Lower lobe of right lung (tissue), 2 donors: Measurements from ENCODE around the gene ZFAND5. TPM values are rescaled to one million over a fixed set of nuclear protein-coding genes. Genes with fewer than 3 reads are reported as not detected.

Source experiments
- ATAC-seq, 2 donors: fragments of 200-7000 bp; cut with Tn5 transposase; one replicate each; pipeline ENCODE4 v1.9.1; 2020 to 2022; ENCODE audit warnings: mild to moderate bottlenecking in 2 of 2, moderate library complexity in 2 of 2
- DNase-seq: peaks from one replicate; pipeline ENCODE4 v3.0.0-alpha.2; 2020
- H3K27ac ChIP-seq: fragments of 200-600 bp; one replicate; pipeline ENCODE4 v1.8.0; 2022
- H3K27me3 ChIP-seq: fragments of 200-600 bp; one replicate; pipeline ENCODE4 v1.8.0; 2022; ENCODE audit warnings: low read depth
- H3K36me3 ChIP-seq: fragments of 200-600 bp; one replicate; pipeline ENCODE4 v1.8.0; 2022; ENCODE audit warnings: mild to moderate bottlenecking
- H3K4me1 ChIP-seq: fragments of 200-600 bp; one replicate; pipeline ENCODE4 v1.8.0; 2022
- H3K4me3 ChIP-seq: fragments of 200-600 bp; one replicate; pipeline ENCODE4 v1.8.0; 2022; ENCODE audit warnings: mild to moderate bottlenecking
- H3K9me3 ChIP-seq: fragments of 200-600 bp; one replicate; pipeline ENCODE4 v1.8.0; 2022
- CTCF ChIP-seq: fragments of 200-600 bp; IDR thresholded peaks from one replicate; pipeline ENCODE4 v1.8.0; 2022; ENCODE audit warnings: antibody characterized with exemption, mild to moderate bottlenecking
- intact Hi-C: fragments of 100-400 bp; cut with DNase I; formaldehyde crosslinking; loops from one replicate; pipeline ENCODE4 v1.11.0; 2022
- total RNA-seq: library from RNA; stranded (reverse); fragmentation: NEBNext Ultra II Directional; extraction: Animal tissue kit (Norgen Biotek cat#: 25700); gene quantifications from one replicate; pipeline ENCODE4 v1.2.1, GENCODE V29; 2021
- donor health status: DM: no; HTN: yes; CAD: no; lungs with severe emphysema.

Gene ZFAND5
- total RNA-seq, 1 donor from 2014 or later, result 206 TPM

- intact Hi-C loops, result loop anchor here (10.0 kb wide), 2 partner anchors 55 to 245 kb away; no protein-coding TSS in a partner anchor
Measured at GRCh38 chr9:72349911-72350310, 15.1 kb downstream of the ZFAND5 start.

GRCh38 chr9:72349240-72349639 is 15.8 kb downstream of the ZFAND5 start:
- Histone ChIP-seq H3K9me3 (no peaks in the 10 kb centered on the region), H3K27ac (no peak overlapping the region), H3K4me1 (no peaks in the 10 kb centered on the region), H3K4me3 (no peak overlapping the region), H3K36me3 (peaks cover 28% of the 10 kb centered on the region), H3K27me3 (no peaks in the 10 kb centered on the region)
- no peak for TF ChIP-seq CTCF
- intact Hi-C loops, result no loop called here
- DNase-seq, result no peak
- no peak for ATAC-seq

More at GRCh38 chr9:72349911-72350310, 15.1 kb downstream of the ZFAND5 start:
- no peak overlapping the region for H3K4me3 ChIP-seq
- no peak overlapping the region for H3K27ac ChIP-seq
- ATAC-seq (no peak), DNase-seq (no peak)
- no peaks in the 10 kb centered on the region for H3K27me3 ChIP-seq
- no peak for TF ChIP-seq CTCF
- H3K4me1 ChIP-seq, result peaks cover 3% of the 10 kb centered on the region
- peaks cover 35% of the 10 kb centered on the region for H3K36me3 ChIP-seq
- H3K9me3 ChIP-seq, result no peaks in the 10 kb centered on the region

- intact Hi-C loops, result no loop called here
Measured at GRCh38 chr9:72346333-72346732, 18.7 kb downstream of the ZFAND5 start.

GRCh38 chr9:72338631-72339030 is 26.4 kb downstream of the ZFAND5 start:
- peaks cover 5% of the 10 kb centered on the region for H3K36me3 ChIP-seq
- no peaks in the 10 kb centered on the region for H3K27me3 ChIP-seq
- H3K4me1 ChIP-seq, result no peaks in the 10 kb centered on the region
- no peaks in the 10 kb centered on the region for H3K9me3 ChIP-seq
- no peak for ATAC-seq
- no peak for DNase-seq
- H3K4me3 ChIP-seq, result no peak overlapping the region
- H3K27ac ChIP-seq, result no peak overlapping the region
- no peak for TF ChIP-seq CTCF
- intact Hi-C loops, result no loop called here

More at GRCh38 chr9:72346333-72346732, 18.7 kb downstream of the ZFAND5 start:
- Histone ChIP-seq H3K4me1 (no peaks in the 10 kb centered on the region), H3K4me3 (no peak overlapping the region), H3K36me3 (no peaks in the 10 kb centered on the region), H3K27me3 (no peaks in the 10 kb centered on the region), H3K9me3 (no peaks in the 10 kb centered on the region), H3K27ac (no peak overlapping the region)
- no peak for ATAC-seq
- no peak for TF ChIP-seq CTCF
- DNase-seq, result no peak

GRCh38 chr9:72337286-72337685 is 27.7 kb downstream of the ZFAND5 start:
- no peaks in the 10 kb centered on the region for H3K27me3 ChIP-seq
- no peak for ATAC-seq
- no peaks in the 10 kb centered on the region for H3K4me1 ChIP-seq
- intact Hi-C loops, result no loop called here
- H3K9me3 ChIP-seq, result no peaks in the 10 kb centered on the region
- no peak overlapping the region for H3K4me3 ChIP-seq
- peaks cover 5% of the 10 kb centered on the region for H3K36me3 ChIP-seq
- no peak overlapping the region for H3K27ac ChIP-seq
- no peak for TF ChIP-seq CTCF
- DNase-seq, result no peak
